Superior temporal gyrus (tissue), 1 donor: ENCODE data around the gene CXXC1.
A peak's percentile ranks its signal among the peaks of the same experiment; 100 is the strongest.
"Not testable (repeated sequence)": the region's sequence is repeated elsewhere in the genome, so short reads cannot be mapped to it uniquely, and the experiment has no call there.

Experiments
- DNase-seq: peaks from one replicate; pipeline ENCODE4 v3.0.0-alpha.2; 2016; ENCODE audit errors: extremely low spot score

CXXC1 gene

GRCh38 chr18:50287441-50288347 is at the start of gene CXXC1:
CXXC1 (minus strand) TSS chr18:50287692; CDS start chr18:50287589, 103 bp downstream.
- peak; percentile 99 for DNase-seq

- DNase-seq, result no peak
Measured at GRCh38 chr18:50334546-50335152, 47.2 kb upstream of the CXXC1 start.

GRCh38 chr18:50331691-50332090 is 44.2 kb upstream of the CXXC1 start:
- DNase-seq, result no peak

GRCh38 chr18:50330176-50330575 is 42.7 kb upstream of the CXXC1 start:
- no peak for DNase-seq

- DNase-seq, result no peak
Measured at GRCh38 chr18:50327983-50328382, 40.5 kb upstream of the CXXC1 start.

- DNase-seq, result no peak
Measured at GRCh38 chr18:50320719-50321118, 33.2 kb upstream of the CXXC1 start.

GRCh38 chr18:50315100-50315871 is 27.8 kb upstream of the CXXC1 start:
- no peak for DNase-seq

- DNase-seq, result no peak
Measured at GRCh38 chr18:50313873-50314460, 26.5 kb upstream of the CXXC1 start.

- DNase-seq, result no peak
Measured at GRCh38 chr18:50313031-50313607, 25.6 kb upstream of the CXXC1 start.

GRCh38 chr18:50312296-50313030 is 25.0 kb upstream of the CXXC1 start:
- no peak for DNase-seq

GRCh38 chr18:50311650-50312049 is 24.2 kb upstream of the CXXC1 start:
- no peak for DNase-seq

- no peak for DNase-seq
Measured at GRCh38 chr18:50310080-50310479, 22.6 kb upstream of the CXXC1 start.

- not testable (repeated sequence) for DNase-seq
Measured at GRCh38 chr18:50308851-50309250, 21.4 kb upstream of the CXXC1 start.

- peak; percentile 92 for DNase-seq
Measured at GRCh38 chr18:50307738-50308470, 20.4 kb upstream of the CXXC1 start.

- no peak for DNase-seq
Measured at GRCh38 chr18:50307400-50307737, 19.9 kb upstream of the CXXC1 start.

- no peak for DNase-seq
Measured at GRCh38 chr18:50306944-50307343, 19.5 kb upstream of the CXXC1 start.

- DNase-seq, result no peak
Measured at GRCh38 chr18:50301074-50301473, 13.6 kb upstream of the CXXC1 start.

GRCh38 chr18:50299626-50300388 is 12.3 kb upstream of the CXXC1 start:
- DNase-seq, result no peak

GRCh38 chr18:50298443-50299284 is 11.2 kb upstream of the CXXC1 start:
- no peak for DNase-seq
